Skeletal muscle tissue (tissue), 4 donors: Measurements from ENCODE around the gene RBM33. TPM values are rescaled to one million over a fixed set of nuclear protein-coding genes. Genes with fewer than 3 reads are reported as not detected.
A peak's percentile ranks its signal among the peaks of the same experiment; 100 is the strongest.

ENCODE experiments used
- H3K27ac ChIP-seq: one replicate; pipeline ENCODE4 v1.7.0; 2013; ENCODE audit warnings: mild to moderate bottlenecking, low read depth, low read length, inconsistent platforms
- H3K27me3 ChIP-seq, 3 donors: one replicate each; pipeline ENCODE4 v1.7.0; 2013; ENCODE audit warnings: low read length in 3 of 3; ENCODE audit not compliant: control insufficient read depth in 3 of 3, insufficient read depth in 3 of 3
- H3K36me3 ChIP-seq, 3 donors: one replicate each; pipeline ENCODE4 v1.7.0; 2013; ENCODE audit warnings: low read length in 3 of 3; ENCODE audit not compliant: control insufficient read depth in 3 of 3, insufficient read depth in 3 of 3
- H3K4me1 ChIP-seq, 3 donors: one replicate each; pipeline ENCODE4 v1.7.0; 2013; ENCODE audit warnings: low read length in 3 of 3, mild to moderate bottlenecking in 3 of 3; ENCODE audit not compliant: control insufficient read depth in 3 of 3, insufficient read depth in 3 of 3
- H3K4me3 ChIP-seq, 3 donors: one replicate each; pipeline ENCODE4 v1.7.0; 2013; ENCODE audit warnings: low read length in 3 of 3
- H3K9ac ChIP-seq, 3 donors: one replicate each; pipeline ENCODE4 v1.7.0; 2013; ENCODE audit warnings: low read length in 3 of 3, mild to moderate bottlenecking in 3 of 3, moderate library complexity in 2 of 3, low read depth in 1 of 3
- H3K9me3 ChIP-seq, 3 donors: one replicate each; pipeline ENCODE4 v1.7.0; 2013; ENCODE audit warnings: low read length in 3 of 3; ENCODE audit not compliant: control insufficient read depth in 3 of 3
- total RNA-seq: library from RNA; depleted of rRNA; stranded (reverse); fragments of >200 nt; gene quantifications from one replicate; pipeline ENCODE4 v1.2.3, GENCODE V29; 2014
- donor health status: Osteomylitis.

Gene RBM33
- total RNA-seq, 1 donor from 2014 or later = 53.2 TPM

GRCh38 chr7:155755026-155755425, 110.6 kb downstream of the RBM33 start:
- H3K27me3 ChIP-seq = no peaks in the 10 kb centered on the region
- no peak overlapping the region for H3K4me3 ChIP-seq
- no peak overlapping the region for H3K27ac ChIP-seq
- peaks cover 27 to 36% (median 35%) of the 10 kb centered on the region in 3 donors for H3K4me1 ChIP-seq
- no peaks in the 10 kb centered on the region for H3K36me3 ChIP-seq
- H3K9me3 ChIP-seq = no peaks in the 10 kb centered on the region
- peak overlapping the region in 1 of 3 donors; percentile 58 for H3K9ac ChIP-seq

DNA sequence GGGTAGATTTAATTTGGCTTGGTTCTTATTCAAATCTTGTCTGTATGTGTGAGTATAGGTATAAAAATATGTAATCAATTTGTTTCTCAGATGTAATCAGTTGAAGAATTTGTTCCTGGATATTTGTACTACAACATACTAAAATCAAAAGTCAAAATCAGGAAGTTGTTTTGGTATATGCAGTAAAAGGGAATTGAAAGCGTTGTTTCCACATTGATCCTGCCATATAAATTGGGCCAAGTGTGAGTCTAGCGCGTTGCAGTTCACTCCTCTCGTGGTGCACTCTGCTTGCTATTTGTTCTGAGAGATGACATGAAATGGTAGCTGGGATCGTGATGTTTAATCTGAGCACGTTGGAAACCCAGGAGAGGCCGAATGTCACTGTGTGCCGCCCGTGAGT, 111.9 kb downstream of the RBM33 start:
- no peak overlapping the region for H3K27ac ChIP-seq
- no peaks in the 10 kb centered on the region for H3K36me3 ChIP-seq
- H3K27me3 ChIP-seq = no peaks in the 10 kb centered on the region
- H3K9ac ChIP-seq = no peak overlapping the region
- no peaks in the 10 kb centered on the region for H3K9me3 ChIP-seq
- no peak overlapping the region for H3K4me3 ChIP-seq
- H3K4me1 ChIP-seq = peaks cover 27 to 33% (median 30%) of the 10 kb centered on the region in 3 donors

GRCh38 chr7:155758348-155758747, 113.9 kb downstream of the RBM33 start:
- H3K36me3 ChIP-seq = no peaks in the 10 kb centered on the region
- H3K4me3 ChIP-seq = no peak overlapping the region
- no peaks in the 10 kb centered on the region for H3K27me3 ChIP-seq
- no peaks in the 10 kb centered on the region for H3K9me3 ChIP-seq
- no peak overlapping the region for H3K9ac ChIP-seq
- no peak overlapping the region for H3K27ac ChIP-seq
- peaks cover 22 to 30% (median 30%) of the 10 kb centered on the region in 3 donors for H3K4me1 ChIP-seq

DNA sequence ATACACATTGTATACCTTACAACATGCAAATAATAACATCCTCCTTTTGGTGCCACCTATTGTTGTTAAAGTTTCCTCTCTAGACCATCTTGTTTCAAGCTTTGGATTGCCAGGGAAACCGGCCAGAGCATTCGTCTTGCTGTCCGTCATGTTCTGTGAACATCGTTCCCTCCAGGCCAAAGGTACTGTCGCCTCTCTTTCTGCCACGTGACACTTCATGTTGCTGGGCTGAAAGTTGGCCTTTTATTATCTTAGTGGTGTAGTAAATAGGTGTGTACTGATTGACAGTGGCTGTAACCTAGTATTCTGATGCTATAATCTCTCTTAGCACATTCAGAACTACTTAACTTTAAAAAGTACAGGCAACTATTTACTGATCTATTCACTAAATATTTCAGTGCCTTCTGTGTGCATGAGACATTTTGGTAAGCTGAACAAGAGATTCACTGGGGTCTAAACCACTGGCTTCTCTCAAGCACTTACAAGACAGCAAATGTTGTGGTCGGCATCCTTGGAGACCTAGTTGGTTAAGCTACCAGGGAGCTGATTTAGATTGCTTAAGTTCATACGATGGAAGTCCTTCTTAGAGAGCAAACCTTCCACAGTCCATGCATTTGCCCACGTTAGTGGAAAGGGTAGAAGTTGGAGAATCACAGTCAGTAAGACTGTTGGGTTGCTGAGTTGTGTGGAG, 115.4 kb downstream of the RBM33 start:
- no peaks in the 10 kb centered on the region for H3K27me3 ChIP-seq
- peaks cover 9 to 11% (median 11%) of the 10 kb centered on the region in 3 donors for H3K36me3 ChIP-seq
- H3K9ac ChIP-seq = no peak overlapping the region
- no peak overlapping the region for H3K27ac ChIP-seq
- peaks cover 9 to 21% (median 17%) of the 10 kb centered on the region in 3 donors for H3K4me1 ChIP-seq
- no peak overlapping the region for H3K4me3 ChIP-seq
- H3K9me3 ChIP-seq = no peaks in the 10 kb centered on the region

DNA sequence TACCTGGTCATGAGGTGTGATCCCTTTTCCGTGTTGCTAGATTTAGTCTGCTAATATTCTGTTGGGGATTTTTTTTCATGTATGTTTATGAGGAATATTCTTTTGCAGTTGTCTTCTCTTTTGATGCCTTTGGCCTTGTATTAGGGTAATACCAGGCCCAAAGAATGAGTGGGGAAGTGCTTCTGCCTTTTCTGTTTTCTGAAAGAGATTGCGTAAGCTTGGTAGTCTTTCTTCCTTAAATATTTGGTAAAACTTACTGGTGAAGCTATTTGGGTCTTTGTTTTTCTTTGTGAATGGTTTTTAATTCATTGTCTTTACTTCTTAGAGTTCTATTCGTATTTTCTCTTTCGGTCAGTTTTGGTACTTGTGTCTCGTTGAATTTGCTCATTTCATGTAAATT, 116.7 kb downstream of the RBM33 start:
- Histone ChIP-seq H3K9me3 (no peaks in the 10 kb centered on the region), H3K27me3 (no peaks in the 10 kb centered on the region), H3K27ac (no peak overlapping the region), H3K4me3 (no peak overlapping the region), H3K4me1 (peaks cover 6 to 21% (median 15%) of the 10 kb centered on the region in 3 donors), H3K9ac (no peak overlapping the region), H3K36me3 (peaks cover 19 to 22% (median 22%) of the 10 kb centered on the region in 3 donors)

DNA sequence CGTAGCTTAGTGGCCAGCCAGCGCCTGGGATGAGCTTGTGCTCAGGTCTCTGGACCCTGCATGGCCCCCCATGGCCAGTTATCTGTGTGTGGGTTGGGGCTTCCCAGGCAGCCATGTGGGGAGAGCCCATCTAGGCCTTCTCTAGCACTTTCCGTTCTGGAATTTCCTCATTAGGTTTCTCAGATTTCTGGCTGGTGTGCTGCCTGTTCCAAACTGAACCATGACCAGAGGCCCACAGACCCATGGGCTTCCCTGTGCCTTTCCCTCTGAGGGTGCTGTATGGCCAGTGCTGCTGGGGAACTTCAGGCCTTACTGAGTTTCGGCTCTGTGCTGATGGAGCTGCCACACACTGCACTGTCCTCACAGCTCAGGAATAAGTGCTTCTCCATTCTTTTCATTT, 117.6 kb downstream of the RBM33 start:
- Histone ChIP-seq H3K27me3 (no peaks in the 10 kb centered on the region), H3K27ac (no peak overlapping the region), H3K36me3 (peaks cover 24 to 29% (median 27%) of the 10 kb centered on the region in 3 donors), H3K4me3 (no peak overlapping the region), H3K4me1 (peaks cover 6 to 21% (median 15%) of the 10 kb centered on the region in 3 donors), H3K9ac (no peak overlapping the region), H3K9me3 (no peaks in the 10 kb centered on the region)

- Histone ChIP-seq H3K4me1 (peaks cover 6 to 21% (median 15%) of the 10 kb centered on the region in 3 donors), H3K9ac (no peak overlapping the region), H3K27ac (no peak overlapping the region), H3K4me3 (no peak overlapping the region), H3K36me3 (peaks cover 28 to 33% (median 33%) of the 10 kb centered on the region in 3 donors), H3K9me3 (no peaks in the 10 kb centered on the region), H3K27me3 (no peaks in the 10 kb centered on the region)
Observed at GRCh38 chr7:155762655-155763054, 118.2 kb downstream of the RBM33 start.

DNA sequence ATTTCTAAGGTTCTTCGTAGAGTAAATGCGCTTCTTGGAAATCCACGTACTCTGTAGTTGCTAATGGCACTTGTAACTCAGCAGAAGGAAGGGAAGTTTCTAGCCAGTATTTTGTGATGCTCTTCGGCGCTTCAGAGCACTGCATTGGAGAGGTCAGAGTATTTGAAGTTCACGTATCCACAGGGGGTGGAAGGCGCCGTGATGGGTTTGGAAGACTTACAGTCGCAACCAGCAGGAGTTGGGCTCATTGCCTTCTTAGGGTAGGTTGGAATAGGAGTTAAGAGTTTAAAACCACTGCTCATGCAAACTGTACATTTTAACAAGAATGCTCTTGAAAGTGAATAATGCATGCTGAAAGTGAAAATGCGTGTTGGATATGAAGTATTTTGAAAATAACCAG, 118.7 kb downstream of the RBM33 start:
- Histone ChIP-seq H3K4me1 (peaks cover 6 to 21% (median 15%) of the 10 kb centered on the region in 3 donors), H3K9me3 (no peaks in the 10 kb centered on the region), H3K27ac (no peak overlapping the region), H3K9ac (no peak overlapping the region), H3K36me3 (peaks cover 31 to 37% (median 37%) of the 10 kb centered on the region in 3 donors), H3K4me3 (no peak overlapping the region), H3K27me3 (no peaks in the 10 kb centered on the region)

GRCh38 chr7:155763691-155764437, 119.4 kb downstream of the RBM33 start:
- no peak overlapping the region for H3K4me3 ChIP-seq
- peak overlapping the region; percentile 9 for H3K27ac ChIP-seq
- no peaks in the 10 kb centered on the region for H3K9me3 ChIP-seq
- peaks cover 32 to 38% (median 37%) of the 10 kb centered on the region in 3 donors for H3K36me3 ChIP-seq
- H3K4me1 ChIP-seq = peaks cover 6 to 21% (median 15%) of the 10 kb centered on the region in 3 donors
- H3K9ac ChIP-seq = no peak overlapping the region
- no peaks in the 10 kb centered on the region for H3K27me3 ChIP-seq

- H3K27ac ChIP-seq = no peak overlapping the region
- H3K4me3 ChIP-seq = no peak overlapping the region
- H3K27me3 ChIP-seq = no peaks in the 10 kb centered on the region
- peaks cover 36 to 42% (median 37%) of the 10 kb centered on the region in 3 donors for H3K36me3 ChIP-seq
- peaks cover 6 to 21% (median 15%) of the 10 kb centered on the region in 3 donors for H3K4me1 ChIP-seq
- H3K9me3 ChIP-seq = no peaks in the 10 kb centered on the region
- no peak overlapping the region for H3K9ac ChIP-seq
Observed at GRCh38 chr7:155764438-155764793, 120.0 kb downstream of the RBM33 start.
